Smooth muscle cell of trachea (primary cell): ENCODE measurements around the gene ACOT11. TPM values are rescaled to one million over a fixed set of nuclear protein-coding genes. Genes with fewer than 3 reads are reported as not detected.

Source experiments
- total RNA-seq: library from RNA; depleted of rRNA; stranded (reverse); fragments of >200 nt; gene quantifications from 2 replicates; pipeline ENCODE4 v1.2.1, GENCODE V29; 2014

The ACOT11 gene
- total RNA-seq = 2.9 and 7.6 TPM in 2 replicates

GRCh38 chr1:54547601-54548388, at the start of gene ACOT11:
TSS of gene ACOT11 (plus strand) at chr1:54548228. CDS start at chr1:54548310, 82 bp downstream.

GRCh38 chr1:54623216-54624007, 75.4 kb downstream of the ACOT11 start, which contains the start of gene FAM151A:
TSS of gene FAM151A (minus strand) at chr1:54623525. CDS start at chr1:54623395, 130 bp downstream.

GRCh38 chr1:54640863-54641836, 93.1 kb downstream of the ACOT11 start, which contains the start of gene MROH7:
TSS of gene MROH7 (plus strand) at chr1:54641786. CDS start at chr1:54652927, 11,141 bp downstream.

Other genes with a start within 250 kb of the ACOT11 start
- gene SSBP3, start 141.8 kb upstream of the ACOT11 start, total RNA-seq = 10.5 and 18.9 TPM in 2 replicates
- gene FAM151A, start 75.3 kb downstream of the ACOT11 start, total RNA-seq = not detected in 2 replicates
- gene MROH7, start 93.6 kb downstream of the ACOT11 start, total RNA-seq = under 0.01 and 0.50 TPM in 2 replicates
- gene TTC4, start 167.6 kb downstream of the ACOT11 start, total RNA-seq = 23.0 and 26.0 TPM in 2 replicates
- 3.6 and 6.8 TPM in 2 replicates for gene PARS2, start 216.3 kb downstream of the ACOT11 start, total RNA-seq